MM.1S (cell line): ENCODE measurements around the gene P4HTM.

Experiments
- DNase-seq: peaks from one replicate; pipeline ENCODE4 v3.0.0-alpha.2; 2015
- H2AFZ ChIP-seq: fragments of 300-600 bp; sonication (generic); 2 replicates; pipeline ENCODE4 v1.6.0; 2016; ENCODE audit warnings: antibody characterized with exemption, low read length
- H3F3A ChIP-seq: fragments of 300-600 bp; sonication (generic); 2 replicates; pipeline ENCODE4 v1.6.1; 2016; ENCODE audit warnings: mild to moderate bottlenecking, antibody characterized with exemption, low read length, moderate library complexity, mixed read lengths; ENCODE audit not compliant: insufficient read depth
- H3K27ac ChIP-seq: fragments of 300-600 bp; sonication (generic); 2 replicates; pipeline ENCODE4 v1.5.1; 2016; ENCODE audit warnings: mild to moderate bottlenecking, low read length
- H3K27me3 ChIP-seq: fragments of 300-600 bp; sonication (generic); replicated peaks from 2 replicates; pipeline ENCODE4 v1.6.0; 2016; ENCODE audit warnings: low read length; ENCODE audit not compliant: insufficient read depth
- H3K36me3 ChIP-seq: fragments of 300-600 bp; sonication (generic); replicated peaks from 2 replicates; pipeline ENCODE4 v1.6.1; 2016; ENCODE audit warnings: mild to moderate bottlenecking, low read length, mixed read lengths; ENCODE audit not compliant: insufficient read depth
- H3K4me1 ChIP-seq: fragments of 300-600 bp; sonication (generic); 2 replicates; pipeline ENCODE4 v1.6.1; 2016; ENCODE audit warnings: low read length, mixed read lengths
- H3K4me2 ChIP-seq: fragments of 300-600 bp; sonication (generic); 2 replicates; pipeline ENCODE4 v1.6.0; 2016; ENCODE audit warnings: low read depth, low read length
- H3K4me3 ChIP-seq: fragments of 300-600 bp; sonication (generic); 2 replicates; pipeline ENCODE4 v1.5.1; 2016; ENCODE audit warnings: low read length, mixed read lengths
- H3K79me2 ChIP-seq: fragments of 300-600 bp; sonication (generic); 2 replicates; pipeline ENCODE4 v1.6.1; 2016; ENCODE audit warnings: mixed run types, low read length, mixed read lengths
- H3K9ac ChIP-seq: fragments of 300-600 bp; sonication (generic); 2 replicates; pipeline ENCODE4 v1.6.1; 2016; ENCODE audit warnings: low read length, mixed read lengths
- H3K9me2 ChIP-seq: fragments of 300-600 bp; sonication (generic); replicated peaks from 2 replicates; pipeline ENCODE4 v1.6.1; 2016; ENCODE audit warnings: mild to moderate bottlenecking, low read length, mixed read lengths; ENCODE audit not compliant: insufficient read depth
- H3K9me3 ChIP-seq: fragments of 300-600 bp; sonication (generic); replicated peaks from 2 replicates; pipeline ENCODE4 v1.6.1; 2016; ENCODE audit warnings: mild to moderate bottlenecking, low read length, mixed read lengths; ENCODE audit not compliant: insufficient read depth
- H4K20me1 ChIP-seq: fragments of 300-600 bp; sonication (generic); 2 replicates; pipeline ENCODE4 v1.6.1; 2016; ENCODE audit warnings: mild to moderate bottlenecking, low read length, moderate library complexity, mixed read lengths; ENCODE audit not compliant: insufficient read depth
- CTCF ChIP-seq: fragments of 300-600 bp; sonication (generic); IDR thresholded peaks from 2 replicates; pipeline ENCODE4 v1.5.1; 2016; ENCODE audit warnings: antibody characterized with exemption, low read length, mixed read lengths
- EZH2 ChIP-seq: fragments of 300-600 bp; sonication (generic); optimal IDR thresholded peaks from 2 replicates; pipeline ENCODE3; 2017; ENCODE audit warnings: low read depth, mild to moderate bottlenecking, antibody characterized with exemption, low read length, mixed read lengths
- EZH2phosphoT487 ChIP-seq: fragments of 300-600 bp; sonication (generic); IDR thresholded peaks from 2 replicates; pipeline ENCODE4 v1.6.1; 2018; ENCODE audit warnings: antibody characterized with exemption, low read length

Gene P4HTM

GRCh38 chr3:49015072-49015471, 25.0 kb downstream of the P4HTM start:
- Histone ChIP-seq H3K9me3 (no peaks in the 10 kb centered on the region), H3F3A (peaks cover 36% of the 10 kb centered on the region; the same call in 1 of the 2 replicates), H3K9ac (no peak overlapping the region), H3K27ac (no peak overlapping the region), H3K4me3 (no peak overlapping the region), H3K4me1 (peaks cover 15% of the 10 kb centered on the region), H2AFZ (no peak overlapping the region), H3K36me3 (peaks cover 7% of the 10 kb centered on the region; the same call in 1 of the 2 replicates), H3K9me2 (no peaks in the 10 kb centered on the region), H3K4me2 (no peak overlapping the region), H3K27me3 (no peaks in the 10 kb centered on the region), H3K79me2 (peaks cover 54% of the 10 kb centered on the region), H4K20me1 (0 out of 2 replicates have a peak, but pooled peaks cover 2% of the 10 kb centered on the region)
- DNase-seq: no peak
- TF ChIP-seq EZH2phosphoT487: no peak
- no peak for TF ChIP-seq EZH2
- TF ChIP-seq CTCF: no peak

- Histone ChIP-seq H3K9me2 (no peaks in the 10 kb centered on the region), H3K4me3 (no peak overlapping the region), H3K27ac (no peak overlapping the region), H3K9ac (no peak overlapping the region), H2AFZ (no peak overlapping the region), H3F3A (peaks cover 43% of the 10 kb centered on the region; the same call in 1 of the 2 replicates), H3K36me3 (peaks cover 7% of the 10 kb centered on the region; the same call in 1 of the 2 replicates), H3K27me3 (no peaks in the 10 kb centered on the region), H3K4me1 (peaks cover 16% of the 10 kb centered on the region), H3K4me2 (no peak overlapping the region), H3K79me2 (peaks cover 55% of the 10 kb centered on the region), H3K9me3 (no peaks in the 10 kb centered on the region), H4K20me1 (0 out of 2 replicates have a peak, but pooled peaks cover 2% of the 10 kb centered on the region)
- TF ChIP-seq EZH2phosphoT487 (no peak), CTCF (no peak), EZH2 (no peak)
- no peak for DNase-seq
Observed at GRCh38 chr3:49015765-49016164, 25.7 kb downstream of the P4HTM start.

- Histone ChIP-seq H4K20me1 (0 out of 2 replicates have a peak, but pooled peaks cover 2% of the 10 kb centered on the region), H3K27ac (no peak overlapping the region), H2AFZ (no peak overlapping the region), H3K4me1 (peaks cover 16% of the 10 kb centered on the region), H3K36me3 (peaks cover 7% of the 10 kb centered on the region; the same call in 1 of the 2 replicates), H3K9me3 (no peaks in the 10 kb centered on the region), H3F3A (peaks cover 52% of the 10 kb centered on the region; the same call in 1 of the 2 replicates), H3K27me3 (no peaks in the 10 kb centered on the region), H3K9me2 (no peaks in the 10 kb centered on the region), H3K79me2 (peaks cover 51% of the 10 kb centered on the region), H3K4me3 (no peak overlapping the region), H3K4me2 (peak overlapping the region; percentile 95; the same call in 1 of the 2 replicates), H3K9ac (no peak overlapping the region)
- no peak for DNase-seq
- TF ChIP-seq EZH2 (no peak), EZH2phosphoT487 (no peak), CTCF (no peak)
Observed at GRCh38 chr3:49016414-49017228, 26.6 kb downstream of the P4HTM start.
